Endothelial cell of umbilical vein (primary cell): ENCODE data around the gene INSC.

Experiments used
- CTCF ChIP-seq, 2 donors: IDR thresholded peaks; 1 replicate in 1 of 2; 2 replicates in 1 of 2; pipeline ENCODE4 v1.5.1; 2011; ENCODE audit warnings: low read length in 2 of 2, mild to moderate bottlenecking in 2 of 2, moderate library complexity in 2 of 2, control low read depth in 1 of 2, inconsistent platforms in 1 of 2, low read depth in 1 of 2; ENCODE audit not compliant: insufficient read depth in 1 of 2; ENCODE audit errors: extremely low read depth in 1 of 2
- EZH2 ChIP-seq: IDR thresholded peaks from 2 replicates; pipeline ENCODE4 v1.6.1; 2012; ENCODE audit warnings: borderline replicate concordance, low read depth, mild to moderate bottlenecking, moderate library complexity, low read length, inconsistent platforms; ENCODE audit not compliant: severe bottlenecking
- FOS ChIP-seq: IDR thresholded peaks from 2 replicates; pipeline ENCODE4 v1.6.1; 2011; ENCODE audit warnings: mild to moderate bottlenecking, low read length, moderate library complexity, borderline replicate concordance; ENCODE audit not compliant: insufficient read depth
- GATA2 ChIP-seq: IDR thresholded peaks from 2 replicates; pipeline ENCODE4 v1.7.0; 2011; ENCODE audit warnings: low read depth, mild to moderate bottlenecking, moderate library complexity, mixed read lengths, low read length; ENCODE audit not compliant: insufficient read length, insufficient read depth
- JUN ChIP-seq: IDR thresholded peaks from 2 replicates; pipeline ENCODE4 v1.6.1; 2011; ENCODE audit warnings: borderline replicate concordance, low read depth; ENCODE audit not compliant: insufficient read length, insufficient read depth
- MAX ChIP-seq: IDR thresholded peaks from 2 replicates; pipeline ENCODE4 v1.6.1; 2011; ENCODE audit not compliant: insufficient read depth, insufficient read length
- MYC ChIP-seq: IDR thresholded peaks from one replicate; pipeline ENCODE4 v1.6.1; 2011; ENCODE audit warnings: mild to moderate bottlenecking, low read depth, low read length
- POLR2A ChIP-seq: IDR thresholded peaks from 2 replicates; pipeline ENCODE4 v1.6.1; 2012; ENCODE audit warnings: low read depth, mild to moderate bottlenecking, control low read depth, low read length
- POLR2AphosphoS5 ChIP-seq: IDR thresholded peaks from 2 replicates; pipeline ENCODE4 v1.6.1; 2012; ENCODE audit warnings: low read depth, mild to moderate bottlenecking, control low read depth, low read length, moderate library complexity; ENCODE audit not compliant: insufficient read depth

DNA sequence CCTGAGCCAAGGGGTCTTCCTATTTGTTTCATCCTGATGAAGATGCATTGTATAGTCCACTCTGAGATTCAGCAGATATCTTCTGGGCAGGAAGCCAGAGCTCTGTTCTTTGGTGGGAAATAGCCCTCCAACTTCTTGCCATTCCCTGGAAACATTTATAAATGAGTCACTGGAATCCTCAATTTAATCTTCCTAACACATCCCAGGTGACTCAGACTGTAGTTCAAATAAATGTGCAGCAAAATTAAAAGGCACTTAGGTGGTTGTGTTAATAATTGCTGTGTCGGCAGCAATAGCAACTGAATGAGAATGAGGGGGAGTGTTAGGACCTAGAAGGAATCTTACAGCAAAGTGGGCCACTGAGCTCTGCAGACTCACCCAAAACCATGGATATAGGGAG is 108.6 kb downstream of the INSC start:
- TF ChIP-seq POLR2A (no peak), CTCF (IDR thresholded peaks at IDR 0.05; ENCODE audit: extremely low read depth in 1 of 2, insufficient read depth in 1 of 2, low read depth in 1 of 2, low read length in 2 of 2) (no peak), EZH2 (no peak), POLR2AphosphoS5 (no peak), FOS (no peak), JUN (no peak), MAX (no peak), MYC (no peak), GATA2 (no peak)
